Measurements from ENCODE around the gene DYNC1I1.

- TF ChIP-seq CTCF (conservative IDR thresholded peaks at IDR 0.05; ENCODE audit: low read depth, low read length) (no peak), POLR2A (IDR thresholded peaks at IDR 0.05; ENCODE audit: low read depth, low read length) (no peak), MXI1 (IDR thresholded peaks at IDR 0.05; ENCODE audit: borderline replicate concordance, low read depth, low read length) (no peak), CHD1 (IDR thresholded peaks at IDR 0.05; ENCODE audit: low read depth, low read length) (no peak), BHLHE40 (IDR thresholded peaks at IDR 0.05; ENCODE audit: low read depth, low read length) (no peak)
Measured at GRCh38 chr7:96016735-96017134, 244.4 kb downstream of the DYNC1I1 start.
